ENCODE measurements around the gene SYT17.

The SYT17 gene

GRCh38 chr16:19266774-19267173 lies 98.7 kb downstream of the SYT17 start:
- DNase-seq (ENCODE audit: low spot score): no peak

- DNase-seq (ENCODE audit: low spot score): no peak
Observed at GRCh38 chr16:19269098-19269497, 101.1 kb downstream of the SYT17 start.

- DNase-seq (ENCODE audit: low spot score): no peak
Observed at GRCh38 chr16:19274165-19274797, 106.2 kb downstream of the SYT17 start.

GRCh38 chr16:19278403-19278802 lies 110.4 kb downstream of the SYT17 start:
- DNase-seq (ENCODE audit: low spot score): no peak

GRCh38 chr16:19281246-19281645 lies 113.2 kb downstream of the SYT17 start:
- DNase-seq (ENCODE audit: low spot score): no peak

- no peak for DNase-seq (ENCODE audit: low spot score)
Observed at GRCh38 chr16:19282101-19282500, 114.1 kb downstream of the SYT17 start.

- DNase-seq (ENCODE audit: low spot score): no peak
Observed at GRCh38 chr16:19283637-19284036, 115.6 kb downstream of the SYT17 start.

GRCh38 chr16:19284207-19284606 lies 116.2 kb downstream of the SYT17 start:
- no peak for DNase-seq (ENCODE audit: low spot score)

GRCh38 chr16:19285431-19285830 lies 117.4 kb downstream of the SYT17 start, which contains the start of gene CLEC19A:
CLEC19A (plus strand) TSS chr16:19285731; CDS start chr16:19285852, 121 bp downstream.
- DNase-seq (ENCODE audit: low spot score): no peak

GRCh38 chr16:19286827-19287226 lies 118.8 kb downstream of the SYT17 start:
- no peak for DNase-seq (ENCODE audit: low spot score)

- DNase-seq (ENCODE audit: low spot score): no peak
Observed at GRCh38 chr16:19287241-19287640, 119.2 kb downstream of the SYT17 start.

GRCh38 chr16:19288872-19289799 lies 121.1 kb downstream of the SYT17 start:
- DNase-seq (ENCODE audit: low spot score): no peak

GRCh38 chr16:19289811-19290485 lies 121.9 kb downstream of the SYT17 start:
- no peak for DNase-seq (ENCODE audit: low spot score)

GRCh38 chr16:19290860-19291259 lies 122.8 kb downstream of the SYT17 start:
- no peak for DNase-seq (ENCODE audit: low spot score)

- DNase-seq (ENCODE audit: low spot score): no peak
Observed at GRCh38 chr16:19291475-19291874, 123.4 kb downstream of the SYT17 start.

- DNase-seq (ENCODE audit: low spot score): no peak
Observed at GRCh38 chr16:19292186-19292585, 124.1 kb downstream of the SYT17 start.

- DNase-seq (ENCODE audit: low spot score): no peak
Observed at GRCh38 chr16:19294156-19294649, 126.2 kb downstream of the SYT17 start.

GRCh38 chr16:19295393-19295792 lies 127.4 kb downstream of the SYT17 start:
- no peak for DNase-seq (ENCODE audit: low spot score)

- no peak for DNase-seq (ENCODE audit: low spot score)
Observed at GRCh38 chr16:19297454-19297853, 129.4 kb downstream of the SYT17 start.

- no peak for DNase-seq (ENCODE audit: low spot score)
Observed at GRCh38 chr16:19299565-19299964, 131.5 kb downstream of the SYT17 start.

- DNase-seq (ENCODE audit: low spot score): no peak
Observed at GRCh38 chr16:19301931-19302330, 133.9 kb downstream of the SYT17 start.

GRCh38 chr16:19304750-19305149 lies 136.7 kb downstream of the SYT17 start:
- DNase-seq (ENCODE audit: low spot score): no peak
